ENCODE data around the gene SAMSN1.
"Not testable (repeated sequence)": the region's sequence is repeated elsewhere in the genome, so short reads cannot be mapped to it uniquely, and the experiment has no call there.

Gene SAMSN1

DNA sequence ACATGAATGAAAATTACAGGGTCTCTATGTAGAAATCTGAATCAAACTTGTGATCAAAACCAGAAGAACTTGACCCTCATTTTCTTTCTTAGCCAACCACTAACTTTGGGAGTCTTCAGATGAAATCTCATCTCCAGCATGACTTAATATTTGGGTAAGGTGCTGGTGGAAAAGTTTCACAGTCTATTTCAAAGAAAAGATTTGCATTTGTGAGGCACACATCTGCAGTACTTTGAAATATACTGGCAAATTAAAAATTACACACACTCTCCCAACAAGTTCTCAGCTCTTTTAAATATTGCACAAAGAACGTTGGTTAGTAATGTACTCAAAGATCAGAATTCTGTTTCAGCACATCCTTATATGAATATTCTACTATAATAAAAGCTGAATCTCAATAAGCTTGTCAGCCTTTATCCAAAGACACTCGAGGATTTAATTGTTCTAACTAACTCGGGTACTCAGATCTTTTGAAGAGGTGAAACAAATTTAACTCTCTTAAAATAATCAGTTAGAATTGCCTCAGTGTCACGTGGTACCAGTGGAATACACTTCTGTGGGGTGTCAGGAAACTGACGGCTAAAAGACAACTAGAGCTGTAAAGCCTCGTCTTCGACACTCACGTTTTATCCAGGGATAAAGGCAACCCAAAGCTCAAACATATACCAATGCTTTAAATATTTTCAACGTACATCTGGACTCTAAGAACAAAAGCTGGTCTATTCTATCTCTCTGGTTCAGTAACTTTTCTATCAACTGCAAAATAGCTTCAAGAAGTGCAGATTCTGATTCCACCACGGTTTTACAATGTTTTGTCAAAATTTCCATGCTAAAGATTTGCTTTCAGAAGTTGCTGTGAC lies 19.0 kb downstream of the SAMSN1 start:
- DNase-seq (ENCODE audit: low spot score in 2 of 2), result no peak
- peaks cover 45% of the 10 kb centered on the region for H3K4me1 Mint-ChIP-seq
- peaks cover 76% of the 10 kb centered on the region for H3K36me3 Mint-ChIP-seq

DNA sequence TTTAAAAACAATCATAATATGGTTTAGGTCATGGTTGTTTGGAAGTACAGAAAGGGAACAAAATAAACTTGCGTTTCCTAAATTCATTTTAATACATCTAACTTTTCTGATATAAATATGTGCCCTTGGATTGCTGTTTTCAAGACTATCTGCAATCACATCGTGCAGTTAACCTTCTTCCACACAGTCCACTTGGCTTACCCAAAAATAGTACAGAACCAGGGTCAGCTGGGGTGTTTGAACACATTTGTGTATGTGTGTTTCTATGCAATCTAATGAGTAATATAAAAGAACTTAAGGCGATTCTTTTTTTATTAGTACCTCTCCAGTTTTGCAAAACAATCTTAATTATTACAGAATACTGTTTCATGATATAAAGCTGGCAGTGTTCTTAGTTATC lies 19.9 kb downstream of the SAMSN1 start:
- peaks cover 45% of the 10 kb centered on the region for H3K4me1 Mint-ChIP-seq
- peak overlapping the region; percentile 57 for H3K4me3 Mint-ChIP-seq
- no peaks in the 10 kb centered on the region for H3K9me3 Mint-ChIP-seq
- H3K27ac Mint-ChIP-seq, result peak overlapping the region; percentile 97
- peaks cover 76% of the 10 kb centered on the region for H3K36me3 Mint-ChIP-seq
- DNase-seq (ENCODE audit: low spot score in 2 of 2) (no peak), ATAC-seq (no peak)

More for the DNA sequence above, 19.0 kb downstream of the SAMSN1 start:
- Mint-ChIP-seq H3K9me3 (no peaks in the 10 kb centered on the region), H3K4me3 (peak overlapping the region; percentile 57), H3K27ac (peak overlapping the region; percentile 97)
- ATAC-seq, result no peak

- peak; percentile 95 for ATAC-seq
Observed at GRCh38 chr21:14523234-14523633, 22.9 kb downstream of the SAMSN1 start.

GRCh38 chr21:14522736-14523135 lies 23.4 kb downstream of the SAMSN1 start:
- Mint-ChIP-seq H3K27ac (peak overlapping the region; percentile 86), H3K9me3 (no peaks in the 10 kb centered on the region), H3K4me3 (peak overlapping the region; percentile 62), H3K36me3 (peaks cover 86% of the 10 kb centered on the region), H3K4me1 (peaks cover 39% of the 10 kb centered on the region)
- DNase-seq (ENCODE audit: low spot score in 2 of 2) (no peak), ATAC-seq (no peak)

More at GRCh38 chr21:14523234-14523633, 22.9 kb downstream of the SAMSN1 start:
- peaks cover 86% of the 10 kb centered on the region for H3K36me3 Mint-ChIP-seq
- H3K4me3 Mint-ChIP-seq, result peak overlapping the region; percentile 62
- DNase-seq (ENCODE audit: low spot score in 2 of 2), result peak; percentile 29 to 75
- H3K4me1 Mint-ChIP-seq, result peaks cover 36% of the 10 kb centered on the region
- peak overlapping the region; percentile 86 for H3K27ac Mint-ChIP-seq
- H3K9me3 Mint-ChIP-seq, result no peaks in the 10 kb centered on the region

GRCh38 chr21:14520535-14520934 lies 25.6 kb downstream of the SAMSN1 start:
- peak overlapping the region; percentile 71 for H3K27ac Mint-ChIP-seq
- H3K9me3 Mint-ChIP-seq, result no peaks in the 10 kb centered on the region
- H3K4me1 Mint-ChIP-seq, result peaks cover 41% of the 10 kb centered on the region
- DNase-seq (ENCODE audit: low spot score in 2 of 2) (no peak), ATAC-seq (no peak)
- peaks cover 88% of the 10 kb centered on the region for H3K36me3 Mint-ChIP-seq
- peak overlapping the region; percentile 19 for H3K4me3 Mint-ChIP-seq

GRCh38 chr21:14519000-14519399 lies 27.1 kb downstream of the SAMSN1 start:
- Mint-ChIP-seq H3K9me3 (no peaks in the 10 kb centered on the region), H3K4me3 (no peak overlapping the region), H3K36me3 (peaks cover 97% of the 10 kb centered on the region), H3K4me1 (peaks cover 45% of the 10 kb centered on the region), H3K27ac (no peak overlapping the region)
- ATAC-seq (no peak), DNase-seq (ENCODE audit: low spot score in 2 of 2) (no peak)

DNA sequence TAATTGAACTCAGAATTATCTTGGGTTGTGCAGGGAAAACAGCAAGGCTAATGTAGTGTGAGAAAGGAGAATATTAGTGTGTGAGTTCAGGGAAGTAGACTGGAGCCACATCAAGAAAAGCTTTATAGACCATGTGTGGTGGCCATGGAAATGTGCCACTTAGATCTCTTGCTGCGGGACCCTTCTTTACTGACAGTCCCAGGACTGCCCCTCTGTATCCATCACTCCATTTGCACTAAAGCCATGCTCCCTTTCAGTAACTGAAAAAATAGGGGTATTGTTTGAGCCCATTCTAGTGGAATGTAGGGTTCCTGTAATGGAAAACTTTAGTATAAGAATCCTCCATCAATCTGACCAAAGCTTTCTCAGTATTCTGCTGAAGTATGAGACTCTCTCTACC lies 32.3 kb downstream of the SAMSN1 start:
- peak overlapping the region; percentile 29 for H3K27ac Mint-ChIP-seq
- DNase-seq (ENCODE audit: low spot score in 2 of 2) (no peak), ATAC-seq (no peak)
- no peak overlapping the region for H3K4me3 Mint-ChIP-seq
- H3K9me3 Mint-ChIP-seq, result no peaks in the 10 kb centered on the region
- H3K36me3 Mint-ChIP-seq, result peaks cover 100% of the 10 kb centered on the region
- peaks cover 34% of the 10 kb centered on the region for H3K4me1 Mint-ChIP-seq

DNA sequence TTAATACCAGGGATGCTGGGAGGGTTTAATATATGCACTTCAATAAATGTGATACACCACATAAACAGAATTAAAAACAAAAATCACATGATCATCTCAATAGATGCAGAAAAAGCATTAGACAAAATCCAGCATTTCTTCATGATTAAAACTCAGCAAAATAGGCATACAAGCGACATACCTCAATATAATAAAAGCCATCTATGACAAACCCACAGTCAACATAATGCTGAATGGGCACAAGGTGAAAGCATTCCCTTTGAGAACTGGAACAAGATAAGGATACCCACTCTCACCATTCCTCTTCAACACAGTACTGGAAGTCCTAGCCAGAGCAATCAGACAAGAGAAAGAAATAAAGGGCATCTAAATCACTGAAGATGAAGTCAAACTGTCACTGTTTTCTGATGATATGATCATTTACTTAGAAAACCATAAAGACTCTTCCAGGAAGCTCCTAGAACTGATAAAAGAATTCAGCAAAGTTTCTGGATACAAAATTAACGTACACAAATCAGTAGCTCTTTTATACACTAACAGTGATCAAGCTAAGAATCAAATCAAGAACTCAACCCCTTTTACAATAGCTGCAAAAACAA lies 39.2 kb downstream of the SAMSN1 start:
- Mint-ChIP-seq H3K27ac (peak overlapping the region; percentile 21), H3K36me3 (peaks cover 100% of the 10 kb centered on the region), H3K4me1 (peaks cover 58% of the 10 kb centered on the region)
- not testable (repeated sequence) for DNase-seq (ENCODE audit: low spot score in 2 of 2); H3K9me3 Mint-ChIP-seq; H3K4me3 Mint-ChIP-seq; ATAC-seq

DNA sequence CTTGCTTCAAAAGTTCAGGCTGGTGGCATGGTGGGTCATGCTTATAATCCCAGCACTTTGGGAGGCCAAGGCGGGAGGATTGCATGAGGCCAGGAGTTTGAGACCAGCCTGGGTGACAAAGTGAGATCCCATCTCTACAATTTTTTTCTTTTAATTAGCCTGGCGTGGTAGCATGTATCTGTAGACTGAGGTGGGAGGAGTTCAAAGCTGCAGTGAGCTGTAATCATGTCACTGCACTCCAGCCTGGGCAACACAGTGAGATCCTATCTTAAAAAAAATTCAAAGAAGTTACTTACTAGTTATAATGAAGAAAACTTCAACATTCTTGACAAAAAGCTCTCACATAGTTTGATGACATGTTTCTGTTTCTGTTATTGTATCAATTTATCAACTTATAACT lies 45.2 kb downstream of the SAMSN1 start:
- DNase-seq (ENCODE audit: low spot score in 2 of 2) (no peak), ATAC-seq (no peak)
- Mint-ChIP-seq H3K4me1 (peaks cover 36% of the 10 kb centered on the region), H3K9me3 (no peaks in the 10 kb centered on the region), H3K36me3 (peaks cover 100% of the 10 kb centered on the region), H3K27ac (no peak overlapping the region), H3K4me3 (no peak overlapping the region)

- H3K4me3 Mint-ChIP-seq, result no peak overlapping the region
- no peak overlapping the region for H3K27ac Mint-ChIP-seq
- ATAC-seq (no peak), DNase-seq (ENCODE audit: low spot score in 2 of 2) (no peak)
- H3K36me3 Mint-ChIP-seq, result peaks cover 100% of the 10 kb centered on the region
- no peaks in the 10 kb centered on the region for H3K9me3 Mint-ChIP-seq
- H3K4me1 Mint-ChIP-seq, result peaks cover 22% of the 10 kb centered on the region
Observed at GRCh38 chr21:14499316-14499715, 46.8 kb downstream of the SAMSN1 start.

DNA sequence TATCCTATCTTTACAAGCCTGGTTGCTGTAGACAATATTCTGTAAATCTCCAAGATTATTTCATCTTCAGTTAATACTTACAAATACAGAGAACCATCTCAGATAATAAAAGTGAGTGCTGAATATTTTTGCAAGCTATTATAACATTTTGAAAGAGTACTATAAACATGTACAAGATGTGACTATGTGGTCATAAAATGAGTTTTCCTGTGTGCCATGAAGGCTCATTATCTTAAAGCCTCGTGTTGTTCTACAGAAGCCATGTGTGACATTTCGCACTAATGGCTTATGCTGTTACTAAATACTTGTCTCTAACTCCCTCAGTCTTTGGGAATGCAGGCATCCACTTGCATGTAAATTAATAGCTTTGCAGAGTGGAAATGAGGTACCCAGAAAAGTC lies 48.3 kb downstream of the SAMSN1 start:
- no peak overlapping the region for H3K27ac Mint-ChIP-seq
- peaks cover 100% of the 10 kb centered on the region for H3K36me3 Mint-ChIP-seq
- peaks cover 9% of the 10 kb centered on the region for H3K4me1 Mint-ChIP-seq
- no peak overlapping the region for H3K4me3 Mint-ChIP-seq
- no peaks in the 10 kb centered on the region for H3K9me3 Mint-ChIP-seq
- ATAC-seq (no peak), DNase-seq (ENCODE audit: low spot score in 2 of 2) (no peak)

GRCh38 chr21:14495075-14495474 lies 51.0 kb downstream of the SAMSN1 start:
- H3K4me3 Mint-ChIP-seq, result no peak overlapping the region
- H3K27ac Mint-ChIP-seq, result no peak overlapping the region
- H3K9me3 Mint-ChIP-seq, result no peaks in the 10 kb centered on the region
- H3K36me3 Mint-ChIP-seq, result peaks cover 100% of the 10 kb centered on the region
- ATAC-seq, result no peak
- peaks cover 3% of the 10 kb centered on the region for H3K4me1 Mint-ChIP-seq
- DNase-seq (ENCODE audit: low spot score in 2 of 2), result no peak

- H3K36me3 Mint-ChIP-seq, result peaks cover 99% of the 10 kb centered on the region
- not testable (repeated sequence) for H3K9me3 Mint-ChIP-seq; H3K4me1 Mint-ChIP-seq; DNase-seq (ENCODE audit: low spot score in 2 of 2); H3K4me3 Mint-ChIP-seq; ATAC-seq
- H3K27ac Mint-ChIP-seq, result peak overlapping the region; percentile 74
Observed at GRCh38 chr21:14494181-14494580, 51.9 kb downstream of the SAMSN1 start.

- H3K9me3 Mint-ChIP-seq, result no peaks in the 10 kb centered on the region
- peaks cover 97% of the 10 kb centered on the region for H3K36me3 Mint-ChIP-seq
- DNase-seq (ENCODE audit: low spot score in 2 of 2), result no peak
- H3K4me1 Mint-ChIP-seq, result peaks cover 3% of the 10 kb centered on the region
- ATAC-seq, result no peak
- H3K27ac Mint-ChIP-seq, result peak overlapping the region; percentile 74
- H3K4me3 Mint-ChIP-seq, result no peak overlapping the region
Observed at GRCh38 chr21:14493731-14494130, 52.4 kb downstream of the SAMSN1 start.

DNA sequence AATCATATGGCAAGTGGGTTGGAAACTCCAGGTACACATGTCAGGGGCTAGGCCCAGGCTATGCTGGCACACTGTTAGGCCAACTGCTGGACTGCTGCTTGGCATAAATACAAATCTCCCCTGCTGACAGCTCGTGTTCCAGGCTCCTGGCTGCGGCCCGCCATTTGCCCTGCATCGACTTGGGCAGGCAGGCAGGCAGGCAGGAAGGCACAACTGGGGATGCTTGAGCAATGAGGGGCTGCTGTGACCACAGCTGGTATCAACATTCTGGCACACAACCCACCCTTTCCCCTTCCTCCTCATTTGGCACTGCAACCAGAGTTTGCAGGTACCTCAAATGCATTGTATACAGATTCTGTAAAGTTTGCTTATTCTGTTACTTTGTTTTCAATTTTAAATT lies 53.2 kb downstream of the SAMSN1 start:
- DNase-seq (ENCODE audit: low spot score in 2 of 2), result no peak
- Mint-ChIP-seq H3K36me3 (peaks cover 97% of the 10 kb centered on the region), H3K9me3 (no peaks in the 10 kb centered on the region), H3K4me1 (peaks cover 11% of the 10 kb centered on the region), H3K27ac (peak overlapping the region; percentile 74), H3K4me3 (no peak overlapping the region)
- no peak for ATAC-seq

DNA sequence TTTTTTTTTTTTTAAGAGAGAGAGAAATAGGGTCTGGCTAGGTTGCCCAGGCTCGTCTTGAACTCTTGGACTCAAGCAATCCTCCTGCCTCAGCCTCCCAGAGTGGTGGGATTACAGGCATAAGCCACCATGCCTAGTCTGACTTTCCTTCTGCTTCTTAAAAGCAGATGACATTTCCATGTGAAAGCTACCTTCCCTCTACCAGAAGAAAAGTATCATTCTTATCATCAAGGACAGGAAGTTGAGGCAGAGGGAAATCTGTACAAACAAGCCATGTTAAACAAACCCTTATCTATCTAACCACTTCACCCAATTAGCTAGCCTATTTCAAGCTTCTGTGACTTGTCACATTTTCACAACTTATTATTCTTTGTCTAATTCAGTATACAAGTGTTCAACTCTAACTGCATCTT lies 54.8 kb downstream of the SAMSN1 start:
- no peak for DNase-seq (ENCODE audit: low spot score in 2 of 2)
- H3K9me3 Mint-ChIP-seq, result no peaks in the 10 kb centered on the region
- H3K27ac Mint-ChIP-seq, result no peak overlapping the region
- ATAC-seq, result no peak
- H3K4me1 Mint-ChIP-seq, result peaks cover 25% of the 10 kb centered on the region
- no peak overlapping the region for H3K4me3 Mint-ChIP-seq
- H3K36me3 Mint-ChIP-seq, result peaks cover 96% of the 10 kb centered on the region
